GM12878 (cell line): Measurements from ENCODE around the gene GUCA2A. TPM values are rescaled to one million over a fixed set of nuclear protein-coding genes. Genes with fewer than 3 reads are reported as not detected.

Experiments used
- ATAC-seq: fragments of 200-7000 bp; cut with Tn5 transposase; 3 replicates; pipeline ENCODE4 v1.9.1; 2020; ENCODE audit warnings: mild to moderate bottlenecking, moderate library complexity
- BruUV-seq: library from RNA; stranded (reverse); fragments of 400-500 nt; replicated peaks from 2 replicates; lab custom pipeline; 2021; lab: Mats Ljungman, UMichigan
- CTCF ChIA-PET: fragments of 300-600 bp; sonication (Branson Sonifier 250); formaldehyde crosslinking; extraction: SDS; loops from one replicate; lab custom pipeline; 2021; ENCODE audit warnings: inconsistent platforms; lab: Yijun Ruan, JAX
- POLR2A ChIA-PET: fragments of 350-600 bp; formaldehyde crosslinking; extraction: SDS; loops from one replicate; lab custom pipeline; 2021; ENCODE audit warnings: inconsistent platforms; lab: Charles Lee
- RAD21 ChIA-PET: fragments of 300-600 bp; sonication (Branson Sonifier 250); formaldehyde crosslinking; loops from one replicate; lab custom pipeline; 2023; ENCODE audit warnings: antibody characterized with exemption; ENCODE audit not compliant: unreplicated experiment; lab: Charles Lee
- SMC1A ChIA-PET: fragments of 300-600 bp; sonication (Branson Sonifier 250); formaldehyde crosslinking; loops from one replicate; lab custom pipeline; 2023; ENCODE audit not compliant: unreplicated experiment, uncharacterized antibody; lab: Charles Lee
- DNase-seq: peaks from one replicate; pipeline ENCODE4 v3.0.0-alpha.2; 2011; ENCODE audit warnings: low read depth, low spot score
- FAIRE-seq: peaks from 3 replicates; lab custom pipeline; 2011; peaks lifted over from hg19 to GRCh38; lab: Jason Lieb, UNC
- H2AFZ ChIP-seq: 2 replicates; pipeline ENCODE4 v1.6.0; 2011; ENCODE audit warnings: low read depth, low read length, control low read depth; ENCODE audit not compliant: control insufficient read depth
- H3K27ac ChIP-seq: 2 replicates; pipeline ENCODE4 v1.5.1; 2011; ENCODE audit warnings: control low read depth; ENCODE audit not compliant: control insufficient read depth, insufficient read depth
- H3K27me3 ChIP-seq, 2 experiments: replicated peaks in 1 of 2; 2 replicates each; pipeline versions ENCODE4 v1.6.0 to v1.6.1; 2011; ENCODE audit warnings: low read length in 1 of 2; ENCODE audit not compliant: control insufficient read depth in 2 of 2, insufficient read depth in 2 of 2
- H3K36me3 ChIP-seq, 2 experiments: 2 replicates each; pipeline ENCODE4 v1.5.1; 2011; ENCODE audit warnings: low read length in 1 of 2; ENCODE audit not compliant: control insufficient read depth in 2 of 2, insufficient read depth in 2 of 2
- H3K4me1 ChIP-seq: 2 replicates; pipeline ENCODE4 v1.6.1; 2011; ENCODE audit warnings: mild to moderate bottlenecking, low read length, moderate library complexity, mixed read lengths; ENCODE audit not compliant: control insufficient read depth, insufficient read depth
- H3K4me2 ChIP-seq: 2 replicates; pipeline ENCODE4 v1.6.0; 2011; ENCODE audit warnings: control low read depth; ENCODE audit not compliant: control insufficient read depth, insufficient read depth
- H3K4me3 ChIP-seq: fragments of 200-600 bp; sonication (generic); 2 replicates; pipeline ENCODE4 v1.5.1; 2016
- H3K79me2 ChIP-seq: 2 replicates; pipeline ENCODE4 v1.6.0; 2011; ENCODE audit warnings: low read length; ENCODE audit not compliant: control insufficient read depth, insufficient read depth
- H3K9ac ChIP-seq: 2 replicates; pipeline ENCODE4 v1.8.0; 2011; ENCODE audit warnings: low read length, control low read depth, mixed read lengths; ENCODE audit not compliant: control insufficient read depth, insufficient read depth
- H3K9me3 ChIP-seq: replicated peaks from 3 replicates; pipeline ENCODE4 v1.5.1; 2011; ENCODE audit warnings: mild to moderate bottlenecking, low read length; ENCODE audit not compliant: control insufficient read depth, insufficient read depth
- H4K20me1 ChIP-seq: 2 replicates; pipeline ENCODE4 v1.6.0; 2011; ENCODE audit not compliant: control insufficient read depth, insufficient read depth
- CBX3 ChIP-seq: fragments of 200-600 bp; sonication (generic); IDR thresholded peaks from 2 replicates; pipeline ENCODE4 v1.6.1; 2016; ENCODE audit warnings: low read depth, borderline replicate concordance
- E4F1 ChIP-seq: fragments of 450-650 bp; IDR thresholded peaks from 2 replicates; pipeline ENCODE4 v1.6.1; 2018; ENCODE audit warnings: borderline replicate concordance, mild to moderate bottlenecking; ENCODE audit not compliant: partially characterized antibody
- EP300 ChIP-seq, 2 experiments: fragments of 150-350 bp in 1 of 2; IDR thresholded peaks; 2 replicates each; pipeline ENCODE4 v1.6.1; 2011 to 2012; ENCODE audit warnings: low read depth in 2 of 2, low read length in 2 of 2, borderline replicate concordance in 1 of 2, improper control_type of control experiment in 1 of 2, inconsistent platforms in 1 of 2; ENCODE audit not compliant: control insufficient read depth in 1 of 2
- GABPA ChIP-seq: IDR thresholded peaks from 2 replicates; pipeline ENCODE4 v1.6.1; 2014; ENCODE audit warnings: antibody characterized with exemption, low read depth, mild to moderate bottlenecking, inconsistent platforms
- HCFC1 ChIP-seq: fragments of 150-350 bp; IDR thresholded peaks from 2 replicates; pipeline ENCODE4 v1.6.1; 2014; ENCODE audit warnings: low read length
- HDAC2 ChIP-seq: fragments of 200-600 bp; sonication (generic); IDR thresholded peaks from 2 replicates; pipeline ENCODE4 v1.6.1; 2017
- HDAC6 ChIP-seq: fragments of 200-600 bp; sonication (generic); IDR thresholded peaks from one replicate; pipeline ENCODE4 v1.8.0; 2017; ENCODE audit warnings: antibody characterized with exemption; ENCODE audit not compliant: unreplicated experiment
- JUND ChIP-seq: IDR thresholded peaks from 2 replicates; pipeline ENCODE4 v1.6.1; 2012; ENCODE audit warnings: low read depth, mild to moderate bottlenecking, low read length, improper control_type of control experiment, moderate library complexity
- LARP7 ChIP-seq: fragments of 450-650 bp; IDR thresholded peaks from 2 replicates; pipeline ENCODE4 v1.6.1; 2017; ENCODE audit warnings: mild to moderate bottlenecking
- MEF2B ChIP-seq: fragments of 450-650 bp; IDR thresholded peaks from 2 replicates; pipeline ENCODE4 v1.6.1; 2018; ENCODE audit warnings: mild to moderate bottlenecking, moderate library complexity; ENCODE audit not compliant: partially characterized antibody, poor library complexity, severe bottlenecking
- MTA2 ChIP-seq: fragments of 450-650 bp; IDR thresholded peaks from 2 replicates; pipeline ENCODE4 v1.6.1; 2016; ENCODE audit warnings: low read depth, mild to moderate bottlenecking, moderate library complexity
- MTA3 ChIP-seq: IDR thresholded peaks from 2 replicates; pipeline ENCODE4 v1.6.1; 2012; ENCODE audit warnings: low read length, inconsistent platforms, borderline replicate concordance
- NFXL1 ChIP-seq: fragments of 450-650 bp; IDR thresholded peaks from 2 replicates; pipeline ENCODE4 v1.6.1; 2017; ENCODE audit warnings: antibody characterized with exemption, mild to moderate bottlenecking, borderline replicate concordance
- NFYA ChIP-seq: IDR thresholded peaks from 2 replicates; pipeline ENCODE4 v1.6.1; 2011; ENCODE audit warnings: low read depth, mild to moderate bottlenecking, low read length, improper control_type of control experiment, borderline replicate concordance
- NR2C1 ChIP-seq: fragments of 450-650 bp; IDR thresholded peaks from 2 replicates; pipeline ENCODE4 v1.6.1; 2017; ENCODE audit warnings: antibody characterized with exemption, mild to moderate bottlenecking, moderate library complexity
- NRF1 ChIP-seq: conservative IDR thresholded peaks from 2 replicates; pipeline ENCODE4 v1.6.1; 2011; ENCODE audit warnings: mild to moderate bottlenecking, low read depth, low read length, improper control_type of control experiment
- PBX3 ChIP-seq: IDR thresholded peaks from 2 replicates; pipeline ENCODE4 v1.6.1; 2011; ENCODE audit warnings: mild to moderate bottlenecking, low read depth, low read length, moderate library complexity; ENCODE audit not compliant: insufficient replicate concordance
- RAD21 ChIP-seq: IDR thresholded peaks from 2 replicates; pipeline ENCODE4 v1.6.1; 2011; ENCODE audit warnings: mild to moderate bottlenecking, low read depth, low read length, moderate library complexity; ENCODE audit not compliant: insufficient read depth
- SREBF1 ChIP-seq: IDR thresholded peaks from 2 replicates; pipeline ENCODE4 v1.6.1; 2012; ENCODE audit warnings: mild to moderate bottlenecking, low read length
- SRF ChIP-seq, 2 experiments: IDR thresholded peaks; 2 replicates each; pipeline ENCODE4 v1.6.1; 2011; ENCODE audit warnings: low read depth in 2 of 2, low read length in 2 of 2, mild to moderate bottlenecking in 1 of 2, moderate library complexity in 1 of 2
- USF2 ChIP-seq: IDR thresholded peaks from 2 replicates; pipeline ENCODE4 v1.6.1; 2011; ENCODE audit warnings: low read depth, low read length, improper control_type of control experiment, borderline replicate concordance
- ZNF384 ChIP-seq: IDR thresholded peaks from 2 replicates; pipeline ENCODE4 v1.6.1; 2012; ENCODE audit warnings: low read depth, mild to moderate bottlenecking, low read length, improper control_type of control experiment, borderline replicate concordance
- WGBS: methylation state at CpG from one replicate; pipeline ENCODE4 v1.1.6; 2016; ENCODE audit warnings: low lambda C conversion rate; ENCODE audit not compliant: insufficient replicate concordance, insufficient coverage; ENCODE audit errors: missing lambda C conversion rate; 5-methylcytosine and 5-hydroxymethylcytosine counted together
- in situ Hi-C: fragments of 300-500 bp; cut with MboI; formaldehyde crosslinking; loops from 9 replicates; pipeline ENCODE4 v1.14.3; 2018; ENCODE audit warnings: mixed read lengths
- intact Hi-C: fragments of 100-400 bp; cut with micrococcal nuclease; formaldehyde crosslinking; loops from one replicate; pipeline ENCODE4 v1.14.2; 2022; ENCODE audit not compliant: unreplicated experiment
- polyA plus RNA-seq, 11 experiments: library from polyadenylated mRNA; depleted of rRNA in 4 of 11; unstranded in 6 of 11; stranded (reverse) in 5 of 11; fragments of >200 nt; fragmentation: Nextera tagmentation in 4 of 11; fragmentation: Illumina TruSeq in 1 of 11; extraction: Ambion mirVana in 4 of 11; extraction: Trizol in 1 of 11; gene quantifications; 1 replicate in 1 of 11; 2 replicates in 10 of 11; pipeline versions ENCODE4 v1.2.1 to v1.2.3, GENCODE V29; 2011 to 2016; ENCODE audit warnings: inconsistent platforms in 2 of 11, missing spikeins in 2 of 11, low read depth in 1 of 11
- total RNA-seq, 4 experiments: library from RNA; depleted of rRNA in 3 of 4; stranded (reverse); fragments of >200 nt in 3 of 4; fragmentation: Illumina TruSeq in 1 of 4; extraction: Trizol in 1 of 4; gene quantifications; 2 replicates each; pipeline versions ENCODE4 v1.2.1 to v1.2.3, GENCODE V29; 2013 to 2021

Gene GUCA2A
- total and polyA plus RNA-seq, 10 of the 15 experiments (the other 5 are each of a cell fraction or from before 2014, with no cell fraction given): not detected

DNA sequence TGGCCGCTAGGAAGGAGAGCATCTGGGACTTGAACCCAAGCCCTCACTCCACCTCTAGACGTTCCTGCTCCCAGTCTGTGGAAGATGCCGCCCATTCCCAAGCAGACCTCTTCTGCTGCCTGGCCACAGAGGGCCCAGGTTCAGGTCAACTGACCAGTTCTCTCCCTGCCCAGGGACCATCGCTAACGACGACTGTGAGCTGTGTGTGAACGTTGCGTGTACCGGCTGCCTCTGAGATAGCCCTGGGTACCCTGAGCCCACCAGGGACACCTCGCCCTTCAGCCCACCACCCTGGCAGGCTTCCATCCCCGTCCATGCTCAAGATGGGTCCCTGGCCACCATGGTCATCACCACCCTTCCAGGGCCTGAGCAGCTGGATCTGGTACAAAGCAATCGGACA is 9.2 kb downstream of the GUCA2A start (continued):
- TF ChIP-seq EP300 (IDR thresholded peaks at IDR 0.05; ENCODE audit: borderline replicate concordance in 1 of 2, control insufficient read depth in 1 of 2, low read depth in 2 of 2, low read length in 2 of 2) (no peak), JUND (no peak), NFXL1 (no peak), LARP7 (no peak), NR2C1 (no peak), HDAC6 (no peak), PBX3 (no peak)

DNA sequence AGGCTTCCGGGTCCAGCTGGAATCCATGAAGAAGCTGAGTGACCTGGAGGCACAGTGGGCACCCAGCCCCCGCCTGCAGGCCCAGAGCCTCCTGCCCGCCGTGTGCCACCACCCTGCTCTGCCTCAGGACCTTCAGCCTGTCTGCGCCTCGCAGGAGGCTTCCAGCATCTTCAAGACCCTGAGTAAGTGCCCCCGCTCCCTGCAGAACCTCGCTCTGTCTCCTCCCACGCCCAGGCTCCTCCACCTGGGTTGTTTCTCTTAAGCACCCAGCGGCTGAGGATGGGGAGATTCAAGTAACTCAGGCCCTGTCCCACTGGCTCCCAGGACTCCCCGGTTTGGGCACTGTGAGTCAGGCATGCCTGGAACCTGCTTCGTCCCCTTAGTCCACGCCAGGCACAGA is 9.9 kb downstream of the GUCA2A start:
- RAD21 ChIA-PET: no interaction called here
- Histone ChIP-seq H3K27ac (no peak overlapping the region), H3K4me2 (no peak overlapping the region), H3K4me1 (no peaks in the 10 kb centered on the region), H2AFZ (no peak overlapping the region), H3K79me2 (no peaks in the 10 kb centered on the region), H3K36me3 (no peaks in the 10 kb centered on the region), H3K4me3 (no peak overlapping the region), H3K9me3 (no peaks in the 10 kb centered on the region), H3K9ac (no peak overlapping the region), H4K20me1 (no peaks in the 10 kb centered on the region), H3K27me3 (no peaks in the 10 kb centered on the region)
- intact Hi-C loops: no loop called here
- BruUV-seq: no TSS peak
- SMC1A ChIA-PET: no interaction called here
- DNase-seq (no peak), ATAC-seq (no peak), FAIRE-seq (no peak)
- POLR2A ChIA-PET: no interaction called here
- in situ Hi-C loops: no loop called here
- WGBS: 25% methylated on average over 13 of the region's 13 CpGs
- CTCF ChIA-PET: interaction anchor here (0.6 to 0.9 kb wide), 2 partner anchors 19 kb away, joined by 3 read pairs; no protein-coding TSS in a partner anchor
- TF ChIP-seq SRF (IDR thresholded peaks at IDR 0.05; ENCODE audit: low read depth in 2 of 2, low read length in 2 of 2): no peak
- no peak for TF ChIP-seq NFYA
- no peak for TF ChIP-seq RAD21
- TF ChIP-seq MTA3: no peak
- TF ChIP-seq CBX3: no peak
- no peak for TF ChIP-seq MEF2B
- TF ChIP-seq HCFC1: no peak
- no peak for TF ChIP-seq MTA2
- TF ChIP-seq HDAC2: no peak
- TF ChIP-seq SREBF1: no peak
- no peak for TF ChIP-seq ZNF384
- no peak for TF ChIP-seq USF2
- TF ChIP-seq NRF1: no peak
- no peak for TF ChIP-seq GABPA
- no peak for TF ChIP-seq E4F1
